GM18498 (cell line): ENCODE measurements around the gene MBD4.
"Not testable (repeated sequence)": the region's sequence is repeated elsewhere in the genome, so short reads cannot be mapped to it uniquely, and the experiment has no call there.

Experiments
- ATAC-seq: cut with Tn5 transposase; IDR thresholded peaks from one replicate; pipeline ENCODE4 v1.9.1; 2021; ENCODE audit warnings: mild to moderate bottlenecking, moderate library complexity; ENCODE audit not compliant: unreplicated experiment

The MBD4 gene

GRCh38 chr3:129385507-129385906 lies 54.2 kb downstream of the MBD4 start:
- not testable (repeated sequence) for ATAC-seq

- no peak for ATAC-seq
Measured at GRCh38 chr3:129384594-129385323, 55.0 kb downstream of the MBD4 start.

DNA sequence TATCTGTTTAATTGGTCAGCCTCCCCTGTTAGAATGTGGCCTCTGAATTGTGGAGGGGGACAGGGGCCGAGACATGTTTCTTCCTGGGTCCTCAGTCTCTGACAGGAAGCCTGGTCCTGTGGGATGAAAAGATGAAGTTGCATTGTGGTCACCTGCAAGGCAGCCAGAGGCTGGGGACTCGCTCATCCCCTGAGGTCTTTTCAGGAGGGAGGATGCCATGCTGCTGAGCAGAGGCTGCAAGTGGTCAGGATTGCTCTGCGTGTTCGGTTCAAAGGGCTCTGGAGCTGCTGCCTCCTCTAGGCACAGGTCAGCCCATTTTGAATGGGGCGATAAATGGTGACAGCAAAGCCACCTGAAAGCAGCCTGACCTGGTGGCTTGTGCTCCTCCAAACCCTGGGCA lies 55.6 kb downstream of the MBD4 start:
- ATAC-seq = not testable (repeated sequence)

GRCh38 chr3:129383292-129383860 lies 56.4 kb downstream of the MBD4 start:
- ATAC-seq = peak; percentile 83

GRCh38 chr3:129382366-129382765 lies 57.4 kb downstream of the MBD4 start:
- no peak for ATAC-seq
